ENCODE measurements around the gene TUBB8.

The TUBB8 gene

GRCh38 chr10:94613-95012 is 45.5 kb upstream of the TUBB8 start:
- TF ChIP-seq EZH2phosphoT487 (conservative IDR thresholded peaks at IDR 0.05; ENCODE audit: low read length) (no peak), CTCF (IDR thresholded peaks at IDR 0.05; ENCODE audit: insufficient read depth, low read length, poor library complexity, severe bottlenecking) (no peak)
- no peak overlapping the region for H3K4me3 ChIP-seq (ENCODE audit: insufficient read depth, low read length, poor library complexity, severe bottlenecking)
- peaks cover 33% of the 10 kb centered on the region; the same call in 1 of the 2 replicates for H3K9me3 ChIP-seq (ENCODE audit: insufficient read depth, low read length)

GRCh38 chr10:92846-93245 is 43.8 kb upstream of the TUBB8 start:
- Histone ChIP-seq H3K27ac (ENCODE audit: low read depth, low read length) (no peak overlapping the region), H3K27me3 (ENCODE audit: low read length) (no peaks in the 10 kb centered on the region), H3K79me2 (ENCODE audit: insufficient read depth, low read length) (no peaks in the 10 kb centered on the region), H2AFZ (ENCODE audit: low read depth, low read length, severe bottlenecking) (no peak overlapping the region), H3K4me3 (ENCODE audit: insufficient read depth, low read length, poor library complexity, severe bottlenecking) (no peak overlapping the region), H3K9me2 (replicated peaks; ENCODE audit: insufficient read depth, low read length) (no peaks in the 10 kb centered on the region), H3F3A (ENCODE audit: insufficient read depth) (no peaks in the 10 kb centered on the region), H3K9me3 (ENCODE audit: insufficient read depth, low read length) (peaks cover 27% of the 10 kb centered on the region; the same call in 1 of the 2 replicates), H3K4me2 (ENCODE audit: low read depth, low read length, poor library complexity, severe bottlenecking) (no peak overlapping the region), H4K20me1 (ENCODE audit: low read depth, low read length) (no peaks in the 10 kb centered on the region), H3K9ac (ENCODE audit: low read length) (no peak overlapping the region), H3K36me3 (ENCODE audit: low read length) (no peaks in the 10 kb centered on the region)
- TF ChIP-seq EZH2phosphoT487 (conservative IDR thresholded peaks at IDR 0.05; ENCODE audit: low read length) (no peak), CTCF (IDR thresholded peaks at IDR 0.05; ENCODE audit: insufficient read depth, low read length, poor library complexity, severe bottlenecking) (no peak)

More at GRCh38 chr10:94613-95012, 45.5 kb upstream of the TUBB8 start:
- no peaks in the 10 kb centered on the region for H3K27me3 ChIP-seq (ENCODE audit: low read length)
- no peak overlapping the region for H3K27ac ChIP-seq (ENCODE audit: low read depth, low read length)
- no peak overlapping the region for H2AFZ ChIP-seq (ENCODE audit: low read depth, low read length, severe bottlenecking)
- no peaks in the 10 kb centered on the region for H3K9me2 ChIP-seq (replicated peaks; ENCODE audit: insufficient read depth, low read length)
- H3K36me3 ChIP-seq (ENCODE audit: low read length), result no peaks in the 10 kb centered on the region
- no peak overlapping the region for H3K9ac ChIP-seq (ENCODE audit: low read length)
- no peaks in the 10 kb centered on the region for H3F3A ChIP-seq (ENCODE audit: insufficient read depth)
- no peak overlapping the region for H3K4me2 ChIP-seq (ENCODE audit: low read depth, low read length, poor library complexity, severe bottlenecking)
- no peaks in the 10 kb centered on the region for H4K20me1 ChIP-seq (ENCODE audit: low read depth, low read length)
- H3K79me2 ChIP-seq (ENCODE audit: insufficient read depth, low read length), result no peaks in the 10 kb centered on the region

- no peak overlapping the region for H3K27ac ChIP-seq (ENCODE audit: low read depth, low read length)
- no peak for TF ChIP-seq EZH2phosphoT487 (conservative IDR thresholded peaks at IDR 0.05; ENCODE audit: low read length)
- TF ChIP-seq CTCF (IDR thresholded peaks at IDR 0.05; ENCODE audit: insufficient read depth, low read length, poor library complexity, severe bottlenecking), result no peak
- no peak overlapping the region for H3K4me2 ChIP-seq (ENCODE audit: low read depth, low read length, poor library complexity, severe bottlenecking)
- no peaks in the 10 kb centered on the region for H3F3A ChIP-seq (ENCODE audit: insufficient read depth)
- H3K79me2 ChIP-seq (ENCODE audit: insufficient read depth, low read length), result no peaks in the 10 kb centered on the region
- no peaks in the 10 kb centered on the region for H3K9me2 ChIP-seq (replicated peaks; ENCODE audit: insufficient read depth, low read length)
- no peaks in the 10 kb centered on the region for H3K27me3 ChIP-seq (ENCODE audit: low read length)
- no peak overlapping the region for H2AFZ ChIP-seq (ENCODE audit: low read depth, low read length, severe bottlenecking)
- H4K20me1 ChIP-seq (ENCODE audit: low read depth, low read length), result no peaks in the 10 kb centered on the region
- peaks cover 20% of the 10 kb centered on the region; the same call in 1 of the 2 replicates for H3K9me3 ChIP-seq (ENCODE audit: insufficient read depth, low read length)
- no peaks in the 10 kb centered on the region for H3K36me3 ChIP-seq (ENCODE audit: low read length)
- no peak overlapping the region for H3K9ac ChIP-seq (ENCODE audit: low read length)
- H3K4me3 ChIP-seq (ENCODE audit: insufficient read depth, low read length, poor library complexity, severe bottlenecking), result no peak overlapping the region
These were observed 43.1 kb upstream of the TUBB8 start for GRCh38 chr10:92153-92552.

All from SU-DHL-6 (cell line).